IMR-90 (cell line): Measurements from ENCODE around the gene CSHL1. TPM values are rescaled to one million over a fixed set of nuclear protein-coding genes. Genes with fewer than 3 reads are reported as not detected.

Source experiments
- ATAC-seq: fragments of 200-7000 bp; cut with Tn5 transposase; 2 replicates; pipeline ENCODE4 v1.9.1; 2020; ENCODE audit warnings: low read depth, mild to moderate bottlenecking, moderate library complexity
- BruUV-seq: library from RNA; stranded (reverse); fragments of 400-500 nt; replicated peaks from 2 replicates; lab custom pipeline; 2021; lab: Mats Ljungman, UMichigan
- CTCF ChIA-PET: fragments of 300-600 bp; formaldehyde crosslinking; extraction: SDS; loops from one replicate; lab custom pipeline; 2021; ENCODE audit warnings: antibody characterized with exemption; lab: Yijun Ruan, JAX
- POLR2A ChIA-PET: fragments of 300-600 bp; sonication (Branson Sonifier 250); formaldehyde crosslinking; loops from one replicate; lab custom pipeline; 2022; ENCODE audit warnings: antibody characterized with exemption; ENCODE audit not compliant: unreplicated experiment; lab: Charles Lee
- DNase-seq: peaks from one replicate; pipeline ENCODE4 v3.0.0; 2013
- H2AFZ ChIP-seq: replicated peaks from 2 replicates; pipeline ENCODE3; 2013; ENCODE audit warnings: low read length, mild to moderate bottlenecking; ENCODE audit not compliant: poor library complexity
- H2AK5ac ChIP-seq: 2 replicates; pipeline ENCODE4 v1.6.1; 2013; ENCODE audit warnings: low read depth, low read length, inconsistent platforms
- H2AK9ac ChIP-seq: replicated peaks from 2 replicates; pipeline ENCODE3; 2013; ENCODE audit warnings: mild to moderate bottlenecking, low read depth, low read length, moderate library complexity; ENCODE audit not compliant: poor library complexity
- H2BK120ac ChIP-seq: 2 replicates; pipeline ENCODE4 v1.6.1; 2013; ENCODE audit warnings: low read depth, low read length, inconsistent platforms
- H2BK15ac ChIP-seq: 3 replicates; pipeline ENCODE4 v1.6.1; 2013; ENCODE audit warnings: low read depth, low read length, inconsistent platforms
- H2BK20ac ChIP-seq: 2 replicates; pipeline ENCODE4 v1.6.1; 2013; ENCODE audit warnings: low read depth, mild to moderate bottlenecking, inconsistent platforms, low read length, moderate library complexity
- H2BK5ac ChIP-seq: 2 replicates; pipeline ENCODE4 v1.6.1; 2013; ENCODE audit warnings: mild to moderate bottlenecking, low read depth, low read length, inconsistent platforms; ENCODE audit not compliant: poor library complexity, severe bottlenecking
- H3K14ac ChIP-seq: replicated peaks from 2 replicates; pipeline ENCODE4 v1.6.1; 2013; ENCODE audit warnings: low read depth, low read length, inconsistent platforms
- H3K18ac ChIP-seq: 2 replicates; pipeline ENCODE4 v1.6.1; 2013; ENCODE audit warnings: low read depth, low read length, control low read depth
- H3K23ac ChIP-seq: 2 replicates; pipeline ENCODE4 v1.6.1; 2013; ENCODE audit warnings: low read depth, low read length, inconsistent platforms
- H3K27ac ChIP-seq: 2 replicates; pipeline ENCODE4 v1.5.1; 2013; ENCODE audit warnings: mild to moderate bottlenecking, control low read depth, low read length; ENCODE audit not compliant: insufficient read depth
- H3K27me3 ChIP-seq: 2 replicates; pipeline ENCODE4 v1.6.1; 2013; ENCODE audit warnings: low read length; ENCODE audit not compliant: control insufficient read depth, insufficient read depth
- H3K36me3 ChIP-seq: 2 replicates; pipeline ENCODE4 v1.6.1; 2013; ENCODE audit warnings: low read length, mixed read lengths; ENCODE audit not compliant: control insufficient read depth, insufficient read depth
- H3K4ac ChIP-seq: 2 replicates; pipeline ENCODE4 v1.6.1; 2013; ENCODE audit warnings: low read depth, low read length, inconsistent platforms
- H3K4me1 ChIP-seq: 2 replicates; pipeline ENCODE4 v1.6.1; 2013; ENCODE audit warnings: low read length, mixed read lengths; ENCODE audit not compliant: control insufficient read depth, insufficient read depth
- H3K4me2 ChIP-seq: 2 replicates; pipeline ENCODE4 v1.6.1; 2013; ENCODE audit warnings: low read depth, mild to moderate bottlenecking, control low read depth, low read length, moderate library complexity
- H3K4me3 ChIP-seq: 2 replicates; pipeline ENCODE4 v1.5.1; 2013; ENCODE audit warnings: low read depth, mild to moderate bottlenecking, control low read depth, low read length, moderate library complexity; ENCODE audit not compliant: insufficient read depth
- H3K56ac ChIP-seq: 2 replicates; pipeline ENCODE4 v1.6.1; 2013; ENCODE audit warnings: low read length, inconsistent platforms; ENCODE audit not compliant: insufficient read depth; ENCODE audit errors: extremely low read depth
- H3K79me1 ChIP-seq, 2 experiments: 2 replicates each; pipeline ENCODE4 v1.6.1; 2013; ENCODE audit warnings: low read length in 2 of 2, inconsistent platforms in 1 of 2, low read depth in 1 of 2
- H3K9ac ChIP-seq: 2 replicates; pipeline ENCODE4 v1.6.1; 2013; ENCODE audit warnings: low read depth, low read length, control low read depth
- H3K9me1 ChIP-seq: 2 replicates; pipeline ENCODE4 v1.6.1; 2013; ENCODE audit warnings: low read length, inconsistent platforms; ENCODE audit not compliant: insufficient read depth
- H3K9me3 ChIP-seq: 2 replicates; pipeline ENCODE4 v1.6.1; 2013; ENCODE audit warnings: low read length; ENCODE audit not compliant: control insufficient read depth, insufficient read depth
- H4K20me1 ChIP-seq: 2 replicates; pipeline ENCODE4 v1.6.1; 2013; ENCODE audit warnings: low read length, inconsistent platforms; ENCODE audit not compliant: insufficient read depth
- H4K5ac ChIP-seq: 2 replicates; pipeline ENCODE4 v1.6.1; 2013; ENCODE audit warnings: mild to moderate bottlenecking, low read depth, low read length, control low read depth
- H4K8ac ChIP-seq, 2 experiments: 2 replicates each; pipeline ENCODE4 v1.6.1; 2013; ENCODE audit warnings: low read depth in 2 of 2, low read length in 2 of 2, control low read depth in 1 of 2, inconsistent platforms in 1 of 2
- H4K91ac ChIP-seq: 2 replicates; pipeline ENCODE4 v1.6.1; 2013; ENCODE audit warnings: low read depth, low read length, inconsistent platforms; ENCODE audit not compliant: insufficient read depth
- BHLHE40 ChIP-seq: fragments of 150-350 bp; IDR thresholded peaks from 2 replicates; pipeline ENCODE4 v1.6.1; 2016; ENCODE audit warnings: mild to moderate bottlenecking, low read depth, low read length
- CEBPB ChIP-seq: IDR thresholded peaks from 2 replicates; pipeline ENCODE4 v1.6.1; 2012; ENCODE audit warnings: low read depth, low read length, improper control_type of control experiment
- CHD1 ChIP-seq: IDR thresholded peaks from 2 replicates; pipeline ENCODE4 v1.6.1; 2012; ENCODE audit warnings: low read depth, low read length, improper control_type of control experiment
- ELK1 ChIP-seq: fragments of 150-350 bp; IDR thresholded peaks from 2 replicates; pipeline ENCODE4 v1.6.1; 2016; ENCODE audit warnings: low read depth, mild to moderate bottlenecking, low read length, moderate library complexity, borderline replicate concordance
- FOS ChIP-seq: fragments of 150-350 bp; IDR thresholded peaks from 2 replicates; pipeline ENCODE4 v1.6.1; 2016; ENCODE audit warnings: low read depth, low read length
- MAFK ChIP-seq: IDR thresholded peaks from 2 replicates; pipeline ENCODE4 v1.6.1; 2012; ENCODE audit warnings: low read depth, low read length, improper control_type of control experiment
- NFE2L2 ChIP-seq: fragments of 150-350 bp; IDR thresholded peaks from 2 replicates; pipeline ENCODE4 v1.6.1; 2016; ENCODE audit warnings: low read depth, mild to moderate bottlenecking, low read length
- POLR2A ChIP-seq: IDR thresholded peaks from 2 replicates; pipeline ENCODE4 v1.6.1; 2012; ENCODE audit warnings: mild to moderate bottlenecking, low read depth, low read length
- SMC3 ChIP-seq: fragments of 150-350 bp; IDR thresholded peaks from 2 replicates; pipeline ENCODE4 v1.6.1; 2016; ENCODE audit warnings: low read depth, mild to moderate bottlenecking, antibody characterized with exemption, low read length, moderate library complexity
- WGBS, 2 experiments: methylation state at CpG; one replicate each; pipeline versions ENCODE4 v1.1.5 to v1.1.7; 2013; ENCODE audit warnings: missing lambda C conversion rate in 2 of 2; ENCODE audit not compliant: insufficient read length in 1 of 2; ENCODE audit errors: extremely low coverage in 2 of 2; 5-methylcytosine and 5-hydroxymethylcytosine counted together
- dilution Hi-C: fragments of 300-500 bp; cut with HindIII; formaldehyde crosslinking; loops from one replicate; pipeline ENCODE4 v1.14.3; 2018; ENCODE audit warnings: low sequenced_read_pairs; ENCODE audit not compliant: unreplicated experiment
- in situ Hi-C: fragments of 300-500 bp; cut with MboI; formaldehyde crosslinking; loops from 3 replicates; pipeline ENCODE4 v1.14.3; 2019; ENCODE audit warnings: low sequenced_read_pairs, inconsistent platforms, mixed read lengths
- intact Hi-C: fragments of 100-400 bp; cut with micrococcal nuclease; formaldehyde crosslinking; loops from 2 replicates; pipeline ENCODE4 v1.10.0; 2022
- polyA plus RNA-seq, 3 experiments: library from polyadenylated mRNA; depleted of rRNA; stranded (reverse); fragments of >200 nt; gene quantifications; 2 replicates each; pipeline ENCODE4 v1.2.3, GENCODE V29; 2012; ENCODE audit warnings: low replicate concordance in 1 of 3
- total RNA-seq: library from RNA; depleted of rRNA; stranded (reverse); fragments of >200 nt; gene quantifications from 2 replicates; pipeline ENCODE4 v1.2.3, GENCODE V29; 2012

The CSHL1 gene
- total and polyA plus RNA-seq, 2 of the 4 experiments (the other 2 are of a cell fraction) = not detected

- in situ Hi-C loops = no loop called here
- Histone ChIP-seq H3K4me2 (no peak overlapping the region), H2BK15ac (no peak overlapping the region), H2AK5ac (no peak overlapping the region), H3K23ac (no peak overlapping the region), H4K20me1 (no peaks in the 10 kb centered on the region), H3K27ac (no peak overlapping the region), H3K4me3 (no peak overlapping the region), H3K36me3 (no peaks in the 10 kb centered on the region), H4K5ac (no peak overlapping the region), H2BK20ac (no peak overlapping the region), H3K4me1 (no peaks in the 10 kb centered on the region), H3K4ac (no peak overlapping the region), H4K91ac (no peak overlapping the region), H2BK120ac (no peak overlapping the region), H3K56ac (no peak overlapping the region), H3K9me3 (no peaks in the 10 kb centered on the region), H3K9me1 (no peaks in the 10 kb centered on the region), H2AK9ac (peak overlapping the region; percentile 19), H3K79me1 (no peaks in the 10 kb centered on the region), H4K8ac (no peak overlapping the region), H2AFZ (no peak overlapping the region), H3K18ac (no peak overlapping the region), H2BK5ac (no peak overlapping the region), H3K27me3 (peaks cover 22% of the 10 kb centered on the region), H3K14ac (no peak overlapping the region), H3K9ac (no peak overlapping the region)
- no peak for TF ChIP-seq ELK1
- no peak for TF ChIP-seq FOS
- no peak for TF ChIP-seq BHLHE40
- TF ChIP-seq CHD1 = no peak
- no peak for TF ChIP-seq POLR2A
- no peak for TF ChIP-seq MAFK
- TF ChIP-seq CEBPB = no peak
- TF ChIP-seq NFE2L2 = no peak
- no peak for TF ChIP-seq SMC3
- intact Hi-C loops = no loop called here
- 85% methylated on average over 11 of the region's 18 CpGs; no CpG with 5 or more reads in 1 of the 2 experiments for WGBS, 2 experiments
- ATAC-seq = no peak
- DNase-seq = no peak
- ChIA-PET CTCF (interaction anchor here (2.2 kb wide), 1 partner anchor 9 kb away, joined by 7 read pairs; no protein-coding TSS in a partner anchor), POLR2A (no interaction called here)
- no TSS peak for BruUV-seq
- dilution Hi-C loops = no loop called here
These were observed 36.8 kb upstream of the CSHL1 start for GRCh38 chr17:63947711-63948330.
